Measurements from ENCODE around the gene UCMA.

The UCMA gene

GRCh38 chr10:13184730-13185514 lies 49.3 kb downstream of the UCMA start:
- no peak for DNase-seq

- no peak for DNase-seq
Observed at GRCh38 chr10:13184276-13184675, 49.9 kb downstream of the UCMA start.

GRCh38 chr10:13183625-13184024 lies 50.5 kb downstream of the UCMA start:
- no peak for DNase-seq

GRCh38 chr10:13182424-13182823 lies 51.8 kb downstream of the UCMA start:
- no peak for DNase-seq

- DNase-seq: no peak
Observed at GRCh38 chr10:13180788-13181187, 53.4 kb downstream of the UCMA start.

GRCh38 chr10:13173616-13174015 lies 60.6 kb downstream of the UCMA start:
- no peak for DNase-seq

All from activated gamma-delta T cell (primary cell).